Measurements from ENCODE around the gene ALDH3B2. TPM values are rescaled to one million over a fixed set of nuclear protein-coding genes. Genes with fewer than 3 reads are reported as not detected.

Gene ALDH3B2
- total and polyA plus RNA-seq, 2 of the 8 experiments (the other 6 are each of a cell fraction or from before 2014, with no cell fraction given): not detected

DNA sequence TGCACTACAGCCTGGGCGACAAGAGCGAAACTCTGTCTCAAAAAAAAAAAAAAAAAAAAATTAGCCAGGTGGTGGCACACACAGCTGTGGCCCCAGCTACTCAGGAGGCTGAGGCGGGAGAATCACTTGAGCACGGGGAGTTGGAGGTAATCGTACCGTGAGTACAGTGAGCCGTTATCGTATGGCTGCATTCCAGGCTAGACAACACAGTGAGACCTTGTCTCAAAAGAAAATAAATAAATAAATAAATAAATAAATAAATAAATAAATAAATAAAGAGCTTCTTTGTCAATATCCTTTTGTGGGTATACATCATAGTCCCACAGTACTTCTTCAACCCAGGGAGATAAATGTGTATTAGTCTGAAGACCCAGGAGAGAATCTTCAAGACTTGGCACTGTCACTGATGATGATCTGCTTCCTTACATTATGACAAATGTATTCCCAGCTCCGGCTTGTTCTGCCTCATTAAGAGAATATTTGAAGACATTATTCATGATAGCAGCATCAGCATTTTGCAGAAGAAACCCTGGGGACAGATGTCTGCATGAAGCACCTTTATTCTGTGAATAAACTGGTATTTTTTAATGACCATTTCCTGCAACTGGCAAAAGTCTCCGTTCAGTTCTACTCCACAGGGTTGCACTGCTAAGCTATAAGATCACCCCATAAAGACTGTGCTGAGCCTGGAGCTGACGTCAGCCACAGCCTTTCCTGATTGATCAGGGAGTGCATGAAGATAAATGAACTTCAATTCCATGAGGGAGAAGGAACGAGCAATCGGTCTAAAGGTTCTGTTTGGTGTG lies 22.2 kb downstream of the ALDH3B2 start:
- ChIA-PET CTCF (ENCODE audit: partially characterized antibody) (interaction anchor here (0.7 to 8.6 kb wide), 6 partner anchors 9 to 48 kb away, joined by 3 to 74 read pairs (median 5); partner anchors contain the start of gene TBX10), POLR2A (ENCODE audit: partially characterized antibody) (no interaction called here)
- Histone ChIP-seq H3K23me2 (ENCODE audit: low read depth, low read length) (peaks cover 3% of the 10 kb centered on the region; the same call in 1 of the 2 replicates), H3K79me1 (ENCODE audit: low read depth, low read length) (no peaks in the 10 kb centered on the region), H3K27me3 (replicated peaks in 1 of 4; ENCODE audit: control insufficient read depth in 3 of 4, extremely low read depth in 1 of 4, insufficient read depth in 3 of 4, low read length in 3 of 4) (no peaks in the 10 kb centered on the region; a peak in 2 of 7 replicates), H3K56ac (replicated peaks; ENCODE audit: insufficient read length, low read depth, low read length) (no peak overlapping the region), H3K4me1 (replicated peaks in 1 of 4; ENCODE audit: control insufficient read depth in 3 of 4, insufficient read depth in 4 of 4, low read length in 3 of 4) (peaks cover 0 to 5% (median 0%) of the 10 kb centered on the region in 4 experiments; a peak in 2 of 7 replicates), H4K91ac (replicated peaks; ENCODE audit: insufficient read length, low read length) (no peak overlapping the region), H2AK5ac (ENCODE audit: low read depth, low read length) (no peak overlapping the region), H2BK5ac (ENCODE audit: low read depth, low read length) (no peak overlapping the region), H3K14ac (ENCODE audit: insufficient read length) (no peak overlapping the region), H3K4me3 (ENCODE audit: extremely low read depth in 1 of 4, insufficient read depth in 2 of 4, low read depth in 3 of 4, low read length in 4 of 4) (no peak overlapping the region), H3K4ac (replicated peaks; ENCODE audit: insufficient read length, low read depth, low read length) (no peak overlapping the region), H2BK15ac (ENCODE audit: low read length) (no peak overlapping the region), H2BK120ac (replicated peaks; ENCODE audit: low read depth, low read length) (no peak overlapping the region), H3K18ac (ENCODE audit: extremely low read depth, low read length) (no peak overlapping the region), H4K5ac (ENCODE audit: insufficient read length, low read depth, low read length) (no peak overlapping the region), H3K9ac (replicated peaks in 1 of 4; ENCODE audit: extremely low read depth in 1 of 4, low read depth in 3 of 4, low read length in 3 of 4) (no peak overlapping the region), H2AFZ (ENCODE audit: low read length) (no peak overlapping the region), H3K9me3 (ENCODE audit: insufficient read depth in 2 of 2, low read depth in 1 of 2, low read length in 1 of 2) (peaks cover 11 to 14% of the 10 kb centered on the region in 2 experiments; a peak in 3 of 4 replicates), H3K23ac (ENCODE audit: insufficient read length) (no peak overlapping the region), H3K36me3 (ENCODE audit: control insufficient read depth in 2 of 4, insufficient read depth in 4 of 4, low read length in 3 of 4) (no peaks in the 10 kb centered on the region; a peak in 1 of 8 replicates), H4K20me1 (replicated peaks in 1 of 2; ENCODE audit: control insufficient read depth in 1 of 2, insufficient read depth in 2 of 2, low read length in 2 of 2) (peaks cover 0 to 5% of the 10 kb centered on the region in 2 experiments), H3K27ac (ENCODE audit: low read depth, low read length) (no peak overlapping the region), H3K4me2 (ENCODE audit: insufficient read depth in 1 of 2, low read depth in 2 of 2, low read length in 2 of 2) (no peak overlapping the region), H4K8ac (ENCODE audit: extremely low read depth, insufficient read depth, low read length) (no peak overlapping the region), H2BK20ac (ENCODE audit: low read length) (no peak overlapping the region), H3K79me2 (ENCODE audit: control insufficient read depth in 1 of 2, insufficient read depth in 2 of 2, low read length in 2 of 2) (no peaks in the 10 kb centered on the region), H2BK12ac (ENCODE audit: low read depth, low read length) (no peak overlapping the region)
- FAIRE-seq: no peak
- 93% methylated on average over 12 of the region's 13 CpGs; no CpG with 5 or more reads in 1 of the 2 experiments for WGBS, 2 experiments (ENCODE audit: extremely low coverage in 1 of 2, insufficient coverage in 1 of 2, insufficient read length in 1 of 2, insufficient replicate concordance in 2 of 2, low coverage in 1 of 2, low lambda C conversion rate in 2 of 2, missing lambda C conversion rate in 1 of 2)
- DNase-seq (ENCODE audit: low read depth in 1 of 2, low spot score in 2 of 2): no peak
- TF ChIP-seq HDAC6 (IDR thresholded peaks at IDR 0.05; ENCODE audit: low read depth, low read length): no peak
- TF ChIP-seq SIN3A (conservative IDR thresholded peaks at IDR 0.05 in 1 of 2, IDR thresholded peaks at IDR 0.05 in 1 of 2; ENCODE audit: low read depth in 1 of 2, low read length in 2 of 2): no peak
- TF ChIP-seq RAD21 (IDR thresholded peaks at IDR 0.05 in 1 of 2, conservative IDR thresholded peaks at IDR 0.05 in 1 of 2; ENCODE audit: low read depth in 2 of 2, low read length in 2 of 2): no peak
- no peak for TF ChIP-seq ZNF274 (IDR thresholded peaks at IDR 0.05; ENCODE audit: borderline replicate concordance, extremely low read depth, low read length)
- TF ChIP-seq MAFK (IDR thresholded peaks at IDR 0.05; ENCODE audit: low read depth, low read length): no peak
- no peak for TF ChIP-seq BACH1 (IDR thresholded peaks at IDR 0.05; ENCODE audit: low read length)
- TF ChIP-seq BCL11A (IDR thresholded peaks at IDR 0.05; ENCODE audit: low read depth in 2 of 2, low read length in 2 of 2): no peak
- no peak for TF ChIP-seq KDM4A (IDR thresholded peaks at IDR 0.05; ENCODE audit: low read depth, low read length, severe bottlenecking)
- no peak for TF ChIP-seq POLR2AphosphoS5 (IDR thresholded peaks at IDR 0.05; ENCODE audit: low read depth, low read length)

Data from H1 (cell line).